Nephron progenitor cell (in vitro differentiated cells): ENCODE measurements around the gene LRRC23.

Experiments used
- DNase-seq: peaks from one replicate; pipeline ENCODE4 v3.0.0; 2021
- H3K27ac Mint-ChIP-seq: 2 replicates; pipeline ENCODE4 v1.8.0; 2021; ENCODE audit warnings: mild to moderate bottlenecking, moderate library complexity, mixed read lengths
- H3K27me3 Mint-ChIP-seq: 2 replicates; pipeline ENCODE4 v1.8.0; 2021; ENCODE audit warnings: mild to moderate bottlenecking, low read depth, mixed read lengths; ENCODE audit not compliant: poor library complexity
- H3K36me3 Mint-ChIP-seq: 2 replicates; pipeline ENCODE4 v1.8.0; 2021; ENCODE audit warnings: low read depth, mixed read lengths
- H3K4me1 Mint-ChIP-seq: 2 replicates; pipeline ENCODE4 v1.8.0; 2021; ENCODE audit warnings: mixed read lengths
- H3K4me3 Mint-ChIP-seq: 2 replicates; pipeline ENCODE4 v1.8.0; 2021; ENCODE audit warnings: mild to moderate bottlenecking, moderate library complexity, mixed read lengths
- H3K9me3 Mint-ChIP-seq: 2 replicates; pipeline ENCODE4 v1.8.0; 2021; ENCODE audit warnings: mild to moderate bottlenecking, moderate library complexity, mixed read lengths
- TF ChIP-seq, protein P1 (sequence below): fragments of 200-600 bp; sonication (generic); IDR thresholded peaks from 2 replicates; pipeline ENCODE4 v1.5.0; 2021; ENCODE audit warnings: antibody characterized with exemption

The LRRC23 gene

DNA sequence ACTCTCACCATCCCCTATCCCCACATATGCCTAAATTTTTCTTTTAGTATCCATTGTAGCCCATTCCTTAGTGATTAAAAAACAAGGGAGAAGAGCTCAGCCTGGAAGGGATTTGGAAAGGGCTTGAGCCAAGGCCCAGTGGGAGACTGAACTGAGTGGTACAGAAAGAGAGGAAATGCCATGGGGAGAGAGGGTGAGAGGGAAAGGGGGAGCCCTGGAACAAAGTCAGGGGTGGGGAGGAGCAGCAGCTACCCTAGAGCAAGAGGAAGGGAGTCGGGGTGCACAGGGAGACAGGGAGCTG is 20.6 kb downstream of the LRRC23 start:
- TF ChIP-seq, protein P1, sequence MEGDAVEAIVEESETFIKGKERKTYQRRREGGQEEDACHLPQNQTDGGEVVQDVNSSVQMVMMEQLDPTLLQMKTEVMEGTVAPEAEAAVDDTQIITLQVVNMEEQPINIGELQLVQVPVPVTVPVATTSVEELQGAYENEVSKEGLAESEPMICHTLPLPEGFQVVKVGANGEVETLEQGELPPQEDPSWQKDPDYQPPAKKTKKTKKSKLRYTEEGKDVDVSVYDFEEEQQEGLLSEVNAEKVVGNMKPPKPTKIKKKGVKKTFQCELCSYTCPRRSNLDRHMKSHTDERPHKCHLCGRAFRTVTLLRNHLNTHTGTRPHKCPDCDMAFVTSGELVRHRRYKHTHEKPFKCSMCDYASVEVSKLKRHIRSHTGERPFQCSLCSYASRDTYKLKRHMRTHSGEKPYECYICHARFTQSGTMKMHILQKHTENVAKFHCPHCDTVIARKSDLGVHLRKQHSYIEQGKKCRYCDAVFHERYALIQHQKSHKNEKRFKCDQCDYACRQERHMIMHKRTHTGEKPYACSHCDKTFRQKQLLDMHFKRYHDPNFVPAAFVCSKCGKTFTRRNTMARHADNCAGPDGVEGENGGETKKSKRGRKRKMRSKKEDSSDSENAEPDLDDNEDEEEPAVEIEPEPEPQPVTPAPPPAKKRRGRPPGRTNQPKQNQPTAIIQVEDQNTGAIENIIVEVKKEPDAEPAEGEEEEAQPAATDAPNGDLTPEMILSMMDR: no peak
- H3K9me3 Mint-ChIP-seq: no peaks in the 10 kb centered on the region
- peaks cover 9% of the 10 kb centered on the region for H3K36me3 Mint-ChIP-seq
- H3K4me3 Mint-ChIP-seq: peak overlapping the region; percentile 89
- H3K27ac Mint-ChIP-seq: peak overlapping the region; percentile 99
- no peak for DNase-seq
- no peaks in the 10 kb centered on the region for H3K27me3 Mint-ChIP-seq
- H3K4me1 Mint-ChIP-seq: peaks cover 78% of the 10 kb centered on the region

DNA sequence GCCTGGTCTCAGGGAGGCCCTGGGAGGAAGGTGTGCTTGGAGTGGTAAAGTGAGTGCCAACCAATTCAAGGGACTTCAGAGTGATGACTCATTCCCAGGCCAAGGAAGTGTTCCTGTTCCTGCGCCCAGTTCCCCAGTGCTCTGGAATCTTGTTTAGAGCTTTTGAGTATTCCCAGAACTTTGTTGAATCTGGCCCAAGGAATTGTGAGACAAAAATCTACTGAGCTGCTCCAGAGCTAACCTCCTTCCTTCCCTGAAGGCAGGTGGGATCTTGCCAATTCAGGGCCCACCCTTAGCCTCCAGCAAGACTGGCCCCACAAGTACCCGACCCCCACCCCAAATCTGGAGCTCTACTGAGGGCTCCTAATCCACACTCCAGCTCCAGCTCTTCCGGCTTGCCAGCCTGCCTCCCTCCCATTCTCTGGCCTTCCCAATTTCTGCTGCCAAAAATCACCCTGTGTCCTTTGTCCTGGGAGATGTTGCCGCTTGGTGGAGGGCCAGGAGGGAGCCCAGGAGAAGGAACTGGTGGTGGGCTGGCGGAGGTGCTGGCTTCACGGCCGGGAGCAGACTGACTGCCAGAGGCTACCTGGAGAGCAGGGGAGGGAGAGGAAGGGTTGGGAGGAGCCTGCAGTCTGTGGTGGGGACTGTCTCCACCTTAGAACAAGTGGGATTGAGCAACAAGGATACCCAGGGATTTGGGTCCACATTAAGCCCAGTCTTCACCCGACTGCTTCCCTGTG is 21.1 kb downstream of the LRRC23 start:
- Mint-ChIP-seq H3K27me3 (no peaks in the 10 kb centered on the region), H3K27ac (peak overlapping the region; percentile 99)
- peak; percentile 47 for DNase-seq

DNA sequence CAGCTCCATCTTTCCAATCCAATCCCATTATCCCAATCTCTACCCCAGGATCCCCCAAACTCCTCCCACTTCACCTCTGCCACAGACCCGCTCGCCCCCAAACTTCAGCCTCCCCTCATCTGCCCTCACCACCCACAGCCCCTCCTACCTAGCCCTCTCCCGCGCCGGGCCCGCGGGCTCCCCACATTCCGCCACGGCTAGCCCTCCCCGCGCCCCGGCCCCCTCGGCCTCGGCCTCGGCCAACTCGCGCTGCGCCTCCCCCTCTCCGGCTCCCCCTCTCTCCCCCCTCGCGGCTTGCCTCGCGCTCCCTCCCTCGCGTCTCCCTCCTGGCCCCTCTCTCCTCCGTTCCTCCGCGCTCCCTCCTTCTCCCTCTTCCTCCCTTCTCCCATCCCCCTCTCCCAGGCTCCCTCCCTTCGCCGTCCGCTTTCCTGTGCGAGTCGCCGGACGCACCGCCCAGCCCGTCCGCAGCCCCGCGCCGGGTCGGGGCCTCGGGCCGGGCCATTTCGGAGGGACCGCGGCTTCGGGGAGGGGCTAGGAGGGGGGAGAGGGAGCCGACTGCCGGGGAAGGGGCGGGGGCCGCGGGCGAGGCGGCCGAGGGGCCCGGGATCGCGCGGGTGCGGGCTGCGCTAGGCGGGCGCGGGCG is 22.9 kb downstream of the LRRC23 start, which contains the start of gene ATN1:
Gene ATN1, plus strand, starts transcription at position 581 of the 643 bp plus-strand sequence. CDS start 6,043 bp downstream, outside the sequence.
- TF ChIP-seq, protein P1: no peak
- peaks cover 85% of the 10 kb centered on the region for H3K4me1 Mint-ChIP-seq

More for the DNA sequence above, 21.1 kb downstream of the LRRC23 start:
- TF ChIP-seq, protein P1: no peak
- peaks cover 10% of the 10 kb centered on the region for H3K36me3 Mint-ChIP-seq
- H3K9me3 Mint-ChIP-seq: no peaks in the 10 kb centered on the region
- H3K4me3 Mint-ChIP-seq: peak overlapping the region; percentile 89
- peaks cover 83% of the 10 kb centered on the region for H3K4me1 Mint-ChIP-seq

DNA sequence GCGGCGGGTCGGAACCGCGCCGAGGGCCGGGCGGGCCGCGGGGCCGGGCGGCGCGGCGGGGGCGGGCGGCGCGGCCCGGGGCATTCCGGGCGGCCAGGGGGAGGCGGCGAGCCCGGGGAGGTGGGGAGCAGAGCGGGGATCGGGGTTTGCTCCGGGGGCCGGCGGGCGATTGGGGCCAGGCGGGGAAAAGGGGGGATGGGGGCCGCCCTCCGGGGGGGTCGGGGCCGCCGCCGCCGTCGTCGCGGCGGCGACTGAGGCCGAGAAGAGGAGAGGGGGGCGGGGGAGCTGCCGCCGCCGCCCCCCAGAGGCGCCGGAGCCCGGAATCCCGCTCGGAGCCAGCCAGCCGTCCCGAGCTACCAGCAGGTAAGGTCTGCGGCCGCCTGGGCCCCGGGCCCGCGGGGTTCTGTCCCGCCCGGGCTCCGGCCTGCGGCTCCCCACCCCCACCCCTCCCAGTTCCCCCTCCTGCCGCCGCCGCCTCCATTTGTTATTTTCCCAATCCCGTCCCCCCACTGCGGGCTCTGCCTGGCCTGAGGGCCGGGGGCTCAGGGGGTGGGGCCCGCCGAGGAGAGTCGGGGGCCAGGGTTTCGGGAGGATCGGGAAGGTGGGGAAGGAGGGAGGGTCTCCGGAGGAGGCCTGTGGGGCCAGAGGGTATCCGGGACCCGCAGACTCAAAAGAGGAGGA is 23.5 kb downstream of the LRRC23 start:
- no peaks in the 10 kb centered on the region for H3K9me3 Mint-ChIP-seq
- H3K36me3 Mint-ChIP-seq: peaks cover 20% of the 10 kb centered on the region
- H3K4me3 Mint-ChIP-seq: peak overlapping the region; percentile 100
- peaks cover 84% of the 10 kb centered on the region for H3K4me1 Mint-ChIP-seq
- H3K27ac Mint-ChIP-seq: peak overlapping the region; percentile 99
- no peak for DNase-seq
- H3K27me3 Mint-ChIP-seq: no peaks in the 10 kb centered on the region
- TF ChIP-seq, protein P1: no peak

More for the DNA sequence above, 22.9 kb downstream of the LRRC23 start, which contains the start of gene ATN1:
- Mint-ChIP-seq H3K36me3 (peaks cover 14% of the 10 kb centered on the region), H3K27ac (peak within 1 kb of the TSS; percentile 99), H3K4me3 (peak within 1 kb of the TSS; percentile 100), H3K9me3 (no peaks in the 10 kb centered on the region), H3K27me3 (no peaks in the 10 kb centered on the region)
- DNase-seq: peak; percentile 81

DNA sequence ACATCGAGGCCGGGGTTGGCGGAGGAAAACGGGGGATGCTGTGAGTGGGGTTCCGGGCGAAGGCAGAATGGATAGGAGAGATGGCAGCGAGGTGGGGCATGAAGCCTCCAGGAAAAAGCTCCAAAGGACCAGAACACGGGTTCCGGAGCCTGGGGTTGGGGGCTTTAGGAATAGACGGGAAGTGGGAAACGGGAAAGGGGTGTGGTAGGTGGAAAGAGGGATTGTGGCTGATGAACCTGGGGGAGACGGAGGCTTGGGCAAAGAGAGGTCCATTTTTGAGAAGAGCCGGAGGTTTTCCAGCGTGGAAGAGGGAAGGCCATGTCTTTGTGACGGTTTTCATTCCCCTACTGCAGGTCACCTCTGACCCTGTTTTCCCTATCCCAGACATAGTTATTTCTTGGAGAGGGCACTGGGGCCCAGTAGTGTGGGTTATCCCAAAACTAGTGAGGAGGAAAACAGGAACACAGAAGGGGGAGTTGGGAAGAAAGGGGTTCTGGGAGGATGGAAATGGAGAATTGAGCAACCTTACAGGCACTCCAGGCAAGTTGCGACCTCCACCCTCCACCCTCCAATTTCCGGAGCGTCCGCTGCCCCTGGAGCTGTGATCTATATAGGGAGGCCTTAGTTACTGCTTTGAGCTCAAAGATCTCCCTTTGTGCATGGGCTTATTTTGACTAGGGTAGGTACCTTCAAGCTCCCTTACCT is 24.2 kb downstream of the LRRC23 start:
- DNase-seq: no peak
- peaks cover 23% of the 10 kb centered on the region for H3K36me3 Mint-ChIP-seq
- H3K4me3 Mint-ChIP-seq: peak overlapping the region; percentile 100
- H3K27ac Mint-ChIP-seq: peak overlapping the region; percentile 99
- H3K4me1 Mint-ChIP-seq: peaks cover 80% of the 10 kb centered on the region
- TF ChIP-seq, protein P1: no peak
- no peaks in the 10 kb centered on the region for H3K9me3 Mint-ChIP-seq
- no peaks in the 10 kb centered on the region for H3K27me3 Mint-ChIP-seq
